Neutrophil (primary cell): ENCODE data around the gene HYI.

ENCODE experiments used
- H3K27ac ChIP-seq: fragments of 200-600 bp; sonication (generic); 2 replicates; pipeline ENCODE4 v1.5.1; 2016; ENCODE audit warnings: mild to moderate bottlenecking, moderate library complexity
- H3K27me3 ChIP-seq: fragments of 200-600 bp; sonication (generic); 2 replicates; pipeline ENCODE4 v1.6.0; 2016; ENCODE audit warnings: mild to moderate bottlenecking
- H3K36me3 ChIP-seq: fragments of 200-600 bp; sonication (generic); 2 replicates; pipeline ENCODE4 v1.5.1; 2017
- H3K4me1 ChIP-seq, 2 experiments: fragments of 200-600 bp in 1 of 2; sonication (generic) in 1 of 2; 1 replicate in 1 of 2; 2 replicates in 1 of 2; pipeline versions ENCODE4 v1.5.1 to v1.6.1; 2013 to 2016; ENCODE audit warnings: low read depth in 1 of 2, low read length in 1 of 2, mild to moderate bottlenecking in 1 of 2, moderate library complexity in 1 of 2; ENCODE audit not compliant: control insufficient read depth in 1 of 2, insufficient read depth in 1 of 2
- H3K4me3 ChIP-seq, 2 experiments: fragments of 200-600 bp in 1 of 2; sonication (generic) in 1 of 2; 1 replicate in 1 of 2; 2 replicates in 1 of 2; pipeline ENCODE4 v1.5.1; 2013 to 2016; ENCODE audit warnings: low read depth in 1 of 2, low read length in 1 of 2, mild to moderate bottlenecking in 1 of 2, moderate library complexity in 1 of 2
- H3K9me3 ChIP-seq: fragments of 200-600 bp; sonication (generic); 2 replicates; pipeline ENCODE4 v1.5.1; 2016
- CTCF ChIP-seq: fragments of 200-600 bp; sonication (generic); IDR thresholded peaks from 2 replicates; pipeline ENCODE4 v1.5.1; 2016; ENCODE audit warnings: antibody characterized with exemption

HYI gene

DNA sequence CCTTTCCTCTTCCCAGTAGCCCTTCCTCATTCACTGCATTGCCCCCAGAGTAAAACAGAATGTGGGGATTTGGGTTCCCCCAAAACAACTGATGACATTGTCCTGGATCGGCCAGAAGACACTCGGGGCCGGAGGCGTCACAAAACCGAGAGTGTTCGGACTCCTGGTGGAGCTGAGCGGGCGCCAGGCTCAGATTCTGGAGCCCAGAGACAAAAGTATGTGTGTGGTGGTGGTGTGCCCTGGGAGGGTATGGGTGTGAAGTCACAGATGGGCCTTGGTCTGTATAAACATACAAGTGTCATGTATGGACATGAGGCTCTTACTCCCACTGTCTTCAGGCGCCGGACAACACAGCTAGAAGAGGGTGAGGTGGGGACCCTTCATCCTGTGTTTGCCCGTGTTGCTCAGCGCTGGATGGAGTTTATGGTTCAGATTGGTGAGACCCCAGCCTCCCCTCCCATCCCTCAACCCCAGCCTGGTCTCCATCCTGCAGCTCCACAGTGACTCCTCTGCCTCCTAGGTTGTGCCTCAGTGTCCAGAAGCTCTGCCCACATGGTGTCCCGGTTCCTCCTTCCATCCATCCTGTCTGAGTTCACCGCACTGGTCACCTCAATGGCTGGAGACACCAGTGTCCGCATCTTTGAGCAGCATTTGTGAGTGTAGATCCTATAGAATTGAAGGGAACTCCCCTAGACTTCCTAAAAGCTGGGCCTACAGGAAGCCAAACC lies 12.4 kb downstream of the HYI start:
- no peak for TF ChIP-seq CTCF
- Histone ChIP-seq H3K36me3 (peaks cover 100% of the 10 kb centered on the region), H3K27ac (no peak overlapping the region)

DNA sequence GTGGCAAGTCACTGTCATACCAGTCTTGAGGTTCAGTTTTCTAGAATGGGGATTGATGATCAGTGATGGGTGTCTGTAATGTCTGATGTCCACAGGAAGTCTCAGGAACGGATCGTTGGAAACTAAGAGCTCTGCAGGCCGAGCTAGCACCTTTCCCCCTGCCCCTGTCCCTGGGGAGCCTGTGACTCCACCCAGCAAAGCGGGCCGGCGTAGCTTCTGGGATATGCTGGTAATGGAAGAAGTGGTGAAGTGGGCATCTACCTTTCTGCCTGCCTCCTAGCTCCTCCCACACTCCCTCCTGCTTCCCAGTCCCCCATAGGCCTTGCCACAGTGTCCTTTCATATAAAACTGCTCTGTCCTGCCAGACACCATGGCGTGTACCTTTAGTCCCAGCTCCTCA lies 13.4 kb downstream of the HYI start:
- Histone ChIP-seq H3K27me3 (no peaks in the 10 kb centered on the region), H3K9me3 (no peaks in the 10 kb centered on the region), H3K27ac (no peak overlapping the region), H3K4me1 (no peaks in the 10 kb centered on the region), H3K4me3 (no peak overlapping the region), H3K36me3 (peaks cover 100% of the 10 kb centered on the region)
- no peak for TF ChIP-seq CTCF

More for the DNA sequence above, 12.4 kb downstream of the HYI start:
- no peak overlapping the region for H3K4me3 ChIP-seq
- H3K4me1 ChIP-seq: no peaks in the 10 kb centered on the region
- H3K27me3 ChIP-seq: no peaks in the 10 kb centered on the region
- no peaks in the 10 kb centered on the region for H3K9me3 ChIP-seq

GRCh38 chr1:43439781-43440180 lies 13.9 kb downstream of the HYI start:
- Histone ChIP-seq H3K9me3 (no peaks in the 10 kb centered on the region), H3K27ac (no peak overlapping the region), H3K4me3 (no peak overlapping the region), H3K4me1 (no peaks in the 10 kb centered on the region), H3K27me3 (no peaks in the 10 kb centered on the region), H3K36me3 (peaks cover 100% of the 10 kb centered on the region)
- no peak for TF ChIP-seq CTCF

DNA sequence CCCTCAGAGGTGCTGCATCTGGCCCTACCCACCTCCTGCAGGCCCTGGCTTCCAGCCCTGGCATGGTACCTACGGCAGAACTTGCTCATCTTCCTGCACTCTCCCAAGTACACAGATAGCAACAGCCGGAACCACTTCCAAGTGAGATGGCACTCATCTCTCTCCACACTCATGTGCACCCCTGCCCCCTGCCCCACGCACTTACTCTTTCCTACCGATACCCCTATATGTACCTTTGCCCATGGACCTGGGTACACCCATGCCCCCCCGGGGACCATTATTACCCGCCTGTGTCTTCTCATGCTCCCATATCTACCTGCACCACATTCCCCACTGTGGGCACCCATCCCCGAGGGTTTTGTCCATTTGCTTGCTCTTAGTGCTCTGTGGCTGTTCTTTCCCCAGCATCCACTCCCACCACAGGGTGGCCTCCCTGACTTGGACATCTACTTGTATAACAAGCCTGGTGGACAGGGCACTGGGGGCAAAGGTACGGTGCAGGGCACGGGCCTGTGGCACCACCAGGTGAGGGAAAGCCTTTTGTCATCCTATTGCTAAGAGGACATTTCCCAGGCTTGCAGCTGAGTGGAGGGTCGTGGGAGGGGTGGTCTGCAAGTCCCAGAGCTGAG lies 14.7 kb downstream of the HYI start:
- H3K27me3 ChIP-seq: no peaks in the 10 kb centered on the region
- no peaks in the 10 kb centered on the region for H3K9me3 ChIP-seq
- H3K4me1 ChIP-seq: no peaks in the 10 kb centered on the region
- peaks cover 100% of the 10 kb centered on the region for H3K36me3 ChIP-seq
- TF ChIP-seq CTCF: no peak
- H3K27ac ChIP-seq: no peak overlapping the region
- no peak overlapping the region for H3K4me3 ChIP-seq

DNA sequence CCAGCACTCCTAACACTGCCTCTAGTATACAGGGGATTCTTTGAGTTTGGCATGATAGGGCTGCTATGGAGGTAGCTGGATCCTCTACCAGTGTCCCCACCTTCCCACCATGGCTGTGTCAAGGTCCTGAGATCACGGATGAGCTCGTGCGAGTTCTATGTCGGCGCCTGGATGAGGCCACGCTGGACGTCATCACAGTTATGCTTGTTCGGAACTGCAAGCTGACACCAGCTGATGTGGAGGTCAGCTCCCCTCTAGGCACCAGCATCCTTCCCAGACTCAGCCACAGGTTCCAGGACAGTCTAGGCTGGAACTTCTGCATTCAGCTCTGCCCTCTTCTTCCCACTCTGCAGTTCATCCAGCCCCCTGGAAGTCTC lies 15.2 kb downstream of the HYI start:
- H3K27me3 ChIP-seq: no peaks in the 10 kb centered on the region
- H3K27ac ChIP-seq: no peak overlapping the region
- TF ChIP-seq CTCF: no peak
- H3K36me3 ChIP-seq: peaks cover 100% of the 10 kb centered on the region
- H3K4me3 ChIP-seq: no peak overlapping the region
- no peaks in the 10 kb centered on the region for H3K9me3 ChIP-seq
- H3K4me1 ChIP-seq: no peaks in the 10 kb centered on the region
